Esophagus (tissue), 2 donors: ENCODE measurements around the gene TLX2. TPM values are rescaled to one million over a fixed set of nuclear protein-coding genes. Genes with fewer than 3 reads are reported as not detected.

Experiments used
- H3K27ac ChIP-seq, 2 donors: one replicate each; pipeline ENCODE4 v1.5.1; 2013; ENCODE audit warnings: low read depth in 2 of 2, mild to moderate bottlenecking in 2 of 2, inconsistent platforms in 1 of 2, low read length in 1 of 2, moderate library complexity in 1 of 2
- H3K27me3 ChIP-seq, 2 donors: one replicate each; pipeline ENCODE4 v1.6.1; 2013; ENCODE audit warnings: low read length in 2 of 2, control low read depth in 1 of 2, mild to moderate bottlenecking in 1 of 2; ENCODE audit not compliant: insufficient read depth in 2 of 2, control insufficient read depth in 1 of 2
- H3K36me3 ChIP-seq, 2 donors: one replicate each; pipeline ENCODE4 v1.6.1; 2013; ENCODE audit warnings: low read length in 1 of 2; ENCODE audit not compliant: control insufficient read depth in 2 of 2, insufficient read depth in 2 of 2
- H3K4me1 ChIP-seq, 2 donors: one replicate each; pipeline ENCODE4 v1.6.1; 2013; ENCODE audit warnings: low read length in 1 of 2; ENCODE audit not compliant: control insufficient read depth in 2 of 2, insufficient read depth in 2 of 2
- H3K4me3 ChIP-seq, 2 donors: one replicate each; pipeline ENCODE4 v1.5.1; 2013; ENCODE audit warnings: low read length in 2 of 2, mild to moderate bottlenecking in 2 of 2, low read depth in 1 of 2, moderate library complexity in 1 of 2
- H3K9me3 ChIP-seq, 2 donors: one replicate each; pipeline ENCODE4 v1.6.1; 2013; ENCODE audit warnings: mild to moderate bottlenecking in 2 of 2, low read depth in 1 of 2, low read length in 1 of 2, moderate library complexity in 1 of 2; ENCODE audit not compliant: control insufficient read depth in 2 of 2, insufficient read depth in 1 of 2
- WGBS, 2 donors: extraction: QIAGEN DNeasy Blood & Tissue Kit; methylation state at CpG; one replicate each; pipeline ENCODE4 v1.1.7; 2013; 5-methylcytosine and 5-hydroxymethylcytosine counted together
- polyA plus RNA-seq, 2 donors: library from polyadenylated mRNA; stranded (reverse); fragments of 200-250 nt; gene quantifications; one replicate each; pipeline ENCODE4 v1.2.3, GENCODE V29; 2013
- donor health status: healthy with polysubstance abuse.
- donor health status: Bipolar disorder and iron deficiency.

The TLX2 gene
- polyA plus RNA-seq, 2 donors: 0.01 TPM; not detected in 1

DNA sequence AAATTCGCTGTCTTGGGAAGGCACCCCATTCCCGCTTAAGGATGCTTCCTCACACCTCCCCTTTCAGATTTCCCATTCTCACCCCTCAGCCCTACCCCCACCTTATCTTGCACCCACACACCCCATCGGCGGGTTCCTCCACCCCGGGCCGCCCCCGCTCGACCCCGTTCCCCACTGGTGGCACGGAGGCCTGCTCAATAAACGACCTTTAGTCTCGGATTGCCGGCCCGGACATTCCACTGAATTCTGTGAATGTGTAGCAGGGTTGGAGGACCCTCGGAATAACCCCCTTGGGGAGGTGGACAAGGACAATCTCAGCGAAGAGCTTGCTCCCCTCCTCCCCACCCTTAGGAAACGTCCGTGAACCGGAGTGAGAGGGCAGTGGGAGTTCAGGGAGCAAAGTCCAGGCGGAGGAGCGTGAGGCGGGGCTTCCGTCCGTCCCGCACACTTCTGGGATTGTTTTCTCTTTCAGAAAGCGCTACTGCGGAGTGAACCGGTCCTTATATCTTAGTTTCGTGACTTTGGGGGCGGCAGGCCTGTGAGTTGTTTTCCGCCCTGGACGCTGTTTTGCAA, 12.0 kb upstream of the TLX2 start:
- Histone ChIP-seq H3K27me3 (peaks cover 0 to 14% of the 10 kb centered on the region in 2 donors), H3K4me3 (peak overlapping the region; percentile 46 to 56), H3K9me3 (no peaks in the 10 kb centered on the region), H3K36me3 (peaks cover 0 to 8% of the 10 kb centered on the region in 2 donors), H3K4me1 (peaks cover 17 to 28% of the 10 kb centered on the region in 2 donors), H3K27ac (peak overlapping the region in 1 of 2 donors; percentile 49)
- 21% methylated on average over 32 of the region's 32 CpGs for WGBS, 2 donors

DNA sequence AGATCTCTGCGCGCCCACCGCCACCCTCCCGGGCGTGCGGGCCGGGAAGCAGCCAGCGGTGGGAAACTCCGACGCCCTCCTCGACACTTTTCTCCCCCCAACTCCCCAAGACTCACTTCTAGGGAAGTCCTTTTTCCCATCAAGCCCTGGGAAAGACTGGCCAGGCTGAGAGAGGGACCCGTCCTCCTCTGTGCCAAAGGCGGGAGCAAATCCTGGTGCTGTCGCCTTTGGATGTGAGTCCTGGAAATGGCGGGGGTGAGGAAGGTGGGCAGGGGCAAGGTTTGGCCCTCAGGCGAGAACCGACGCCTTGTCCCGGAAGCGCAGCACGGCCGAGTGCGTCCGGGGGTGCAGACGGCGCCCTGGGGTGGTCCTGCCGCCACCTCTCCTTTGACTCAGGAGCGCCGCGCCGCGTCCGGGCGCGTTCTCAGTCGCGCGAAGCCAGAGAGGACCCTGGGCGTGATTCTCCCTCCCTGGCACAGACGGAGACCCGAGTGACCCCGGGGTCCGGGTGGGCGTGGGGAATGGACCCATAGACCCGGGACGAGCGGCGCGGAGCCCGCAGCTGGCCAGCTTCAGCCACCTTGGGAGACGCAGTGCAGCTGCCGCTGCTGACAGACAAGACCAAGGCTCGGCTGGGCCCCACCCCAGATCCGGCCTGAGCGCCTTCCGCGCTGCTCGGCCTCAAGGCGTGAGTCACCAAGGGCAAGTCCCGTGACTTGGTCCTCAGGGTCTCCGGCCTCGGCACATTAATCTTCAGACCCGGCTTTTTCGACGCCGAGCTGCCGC, 11.3 kb upstream of the TLX2 start:
- Histone ChIP-seq H3K4me1 (peaks cover 17 to 24% of the 10 kb centered on the region in 2 donors), H3K9me3 (no peaks in the 10 kb centered on the region), H3K27ac (peak overlapping the region; percentile 16 to 49), H3K36me3 (peaks cover 0 to 8% of the 10 kb centered on the region in 2 donors), H3K4me3 (peak overlapping the region; percentile 46 to 56), H3K27me3 (peaks cover 0 to 14% of the 10 kb centered on the region in 2 donors)
- 2 to 3% methylated on average over 59 to 67 of the region's 67 CpGs for WGBS, 2 donors

DNA sequence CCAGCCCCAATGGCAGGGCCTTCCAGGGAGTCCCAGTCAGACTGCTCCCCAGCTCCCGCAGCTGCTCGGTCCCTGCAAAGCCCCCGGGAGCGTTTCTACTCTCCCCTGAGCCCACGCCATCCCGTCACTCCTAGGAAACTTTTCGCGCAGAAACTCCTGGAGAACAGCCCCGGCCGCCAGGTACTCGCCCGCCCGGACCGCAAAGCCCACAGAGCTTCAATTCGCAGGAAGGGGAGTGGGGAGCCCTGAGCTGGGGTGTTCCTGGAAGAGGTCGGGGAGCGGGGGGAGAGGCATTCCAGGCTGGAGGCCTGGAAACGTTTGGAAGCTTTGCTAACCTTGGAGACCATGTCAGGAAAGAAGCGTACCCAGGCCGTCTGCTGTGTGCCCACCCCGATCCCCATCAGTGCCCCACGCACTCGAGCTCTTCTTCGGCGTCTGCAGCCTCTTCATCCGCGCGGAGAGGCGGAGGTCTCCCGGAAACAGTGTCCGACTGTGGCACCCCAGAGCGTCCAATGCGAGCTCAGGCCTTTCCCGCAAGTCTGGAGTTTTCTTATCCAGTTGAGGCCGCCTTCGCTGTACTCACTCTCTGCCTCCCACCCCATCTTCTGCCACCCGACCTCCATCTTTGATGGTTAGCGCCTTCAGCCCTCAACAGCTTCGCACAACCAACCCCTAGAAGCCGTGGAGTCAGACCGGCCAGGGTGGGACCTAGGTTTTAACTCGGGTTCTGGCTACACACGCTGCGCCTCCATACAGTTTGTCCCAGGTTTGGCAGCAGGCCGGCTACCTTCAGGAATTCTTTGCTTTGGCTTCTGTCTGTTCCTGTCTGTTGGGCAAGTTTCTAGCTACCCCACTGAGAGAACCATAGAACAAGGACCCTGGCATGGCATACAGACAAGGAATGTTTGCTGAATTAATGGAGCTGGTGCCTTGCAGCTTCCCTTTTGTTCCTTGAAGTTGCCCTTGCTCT, 10.5 kb upstream of the TLX2 start:
- Histone ChIP-seq H3K9me3 (no peaks in the 10 kb centered on the region), H3K4me3 (peak overlapping the region; percentile 46 to 56), H3K27ac (peak overlapping the region; percentile 16 to 37), H3K4me1 (peaks cover 10 to 18% of the 10 kb centered on the region in 2 donors), H3K27me3 (peaks cover 0 to 13% of the 10 kb centered on the region in 2 donors), H3K36me3 (peaks cover 0 to 8% of the 10 kb centered on the region in 2 donors)
- 57 to 63% methylated on average over 45 of the region's 45 CpGs for WGBS, 2 donors

DNA sequence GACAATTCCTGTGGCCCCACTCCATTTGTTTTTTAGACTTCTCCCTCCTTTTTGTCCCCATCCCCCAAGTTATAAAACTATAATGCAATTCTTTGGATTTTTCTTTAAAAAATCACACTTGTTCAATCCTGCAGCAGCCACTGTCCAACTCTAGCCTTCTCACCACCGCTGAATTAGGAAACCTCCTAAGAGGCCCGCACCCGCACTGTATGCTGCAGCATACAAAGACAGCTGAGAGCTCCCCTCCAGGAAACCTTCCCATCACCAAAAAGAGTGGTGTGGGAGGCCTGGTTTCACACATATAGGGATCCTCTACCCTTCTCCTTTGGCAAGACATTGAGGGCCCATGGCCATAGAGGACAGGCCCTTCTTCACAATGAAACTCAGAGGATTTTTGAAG, 9.7 kb upstream of the TLX2 start:
- Histone ChIP-seq H3K27me3 (peaks cover 0 to 9% of the 10 kb centered on the region in 2 donors), H3K9me3 (no peaks in the 10 kb centered on the region), H3K4me3 (no peak overlapping the region), H3K4me1 (peaks cover 3 to 11% of the 10 kb centered on the region in 2 donors), H3K27ac (no peak overlapping the region), H3K36me3 (peaks cover 0 to 8% of the 10 kb centered on the region in 2 donors)
- 91 to 94% methylated on average over 3 of the region's 3 CpGs for WGBS, 2 donors

DNA sequence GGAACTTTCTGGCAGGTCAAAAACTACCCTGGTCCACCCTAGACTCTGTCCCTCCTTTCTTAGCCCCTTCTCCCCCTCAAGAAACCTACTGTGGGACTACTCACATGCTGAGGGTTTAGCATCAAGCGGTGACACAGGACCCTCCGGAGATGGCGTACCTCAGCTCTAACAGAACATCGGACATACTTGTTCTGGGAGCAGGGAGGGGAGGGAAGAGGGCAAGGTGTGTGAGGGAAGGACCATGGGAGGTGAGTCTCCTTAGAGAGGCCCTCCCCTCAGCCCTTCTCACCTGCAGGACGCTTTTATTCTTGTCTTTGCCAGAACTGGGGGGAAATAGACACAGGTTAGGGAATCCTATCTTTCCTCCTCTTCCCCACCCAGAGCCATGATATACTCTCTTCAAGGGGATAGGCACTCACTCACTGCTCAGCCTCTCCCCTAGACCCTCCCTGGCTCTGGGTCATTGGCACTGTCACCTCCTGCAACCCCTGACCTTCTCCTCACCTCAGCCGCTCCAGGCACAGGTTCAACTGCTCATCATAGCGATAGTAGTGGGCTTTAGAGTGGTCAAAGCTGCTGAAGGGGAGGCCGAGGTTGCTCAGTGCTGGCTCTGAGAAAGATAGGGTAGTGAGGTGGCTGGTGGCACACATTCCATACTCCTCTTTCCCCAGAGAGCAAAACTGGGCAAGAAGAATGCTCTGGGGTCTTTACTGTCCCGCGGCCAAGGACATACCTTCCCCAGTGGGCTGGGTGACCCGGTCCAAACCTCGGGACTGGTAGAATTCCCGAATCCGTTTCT, 8.6 kb upstream of the TLX2 start:
- Histone ChIP-seq H3K27me3 (no peaks in the 10 kb centered on the region), H3K9me3 (no peaks in the 10 kb centered on the region), H3K4me3 (no peak overlapping the region), H3K4me1 (peaks cover 3 to 11% of the 10 kb centered on the region in 2 donors), H3K36me3 (peaks cover 0 to 8% of the 10 kb centered on the region in 2 donors), H3K27ac (no peak overlapping the region)
- WGBS, 2 donors: 94 to 95% methylated on average over 14 of the region's 14 CpGs

DNA sequence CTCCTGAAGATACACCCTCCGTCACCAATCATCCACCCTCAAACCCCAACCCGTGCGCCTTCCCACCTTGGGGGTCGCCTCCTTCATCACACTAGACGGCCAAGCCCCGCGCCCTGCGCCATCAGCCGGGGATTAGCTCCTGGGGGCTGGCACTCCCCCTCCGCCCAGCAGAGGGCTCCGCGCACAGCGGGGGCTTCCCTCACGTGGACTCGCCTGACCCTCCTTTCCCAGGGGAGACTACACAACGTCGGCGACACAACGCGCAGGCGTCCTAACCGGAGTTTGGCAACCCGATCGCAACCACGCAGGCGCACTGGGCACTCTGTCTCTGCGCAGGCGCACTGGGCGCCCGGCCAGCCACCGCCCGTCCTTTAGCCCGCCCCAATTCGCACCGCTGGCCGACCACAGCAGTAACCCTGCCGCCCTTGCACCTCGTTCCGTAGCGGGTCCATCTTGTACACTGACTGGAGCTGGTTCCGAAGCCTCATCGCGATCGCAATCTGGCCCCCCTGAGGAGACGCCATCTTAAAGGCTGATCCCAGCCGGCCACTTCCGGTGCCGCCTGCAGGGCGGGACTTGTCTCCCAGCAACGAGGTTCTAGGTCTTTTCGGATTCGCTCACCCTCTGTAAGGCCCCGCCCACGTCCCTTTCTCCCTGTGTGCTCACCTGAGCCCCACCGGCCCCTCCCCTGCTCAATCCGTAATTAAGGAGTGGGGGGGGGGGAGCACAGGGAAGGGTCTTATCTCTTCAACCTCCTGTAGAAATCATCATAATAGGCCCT, 6.9 kb upstream of the TLX2 start, which contains the start of gene PCGF1:
Gene PCGF1, minus strand, starts transcription at position 551 of the 781 bp plus-strand sequence. Its CDS starts 27 bp downstream, at position 524.
- H3K4me1 ChIP-seq: peaks cover 0 to 11% of the 10 kb centered on the region in 2 donors

DNA sequence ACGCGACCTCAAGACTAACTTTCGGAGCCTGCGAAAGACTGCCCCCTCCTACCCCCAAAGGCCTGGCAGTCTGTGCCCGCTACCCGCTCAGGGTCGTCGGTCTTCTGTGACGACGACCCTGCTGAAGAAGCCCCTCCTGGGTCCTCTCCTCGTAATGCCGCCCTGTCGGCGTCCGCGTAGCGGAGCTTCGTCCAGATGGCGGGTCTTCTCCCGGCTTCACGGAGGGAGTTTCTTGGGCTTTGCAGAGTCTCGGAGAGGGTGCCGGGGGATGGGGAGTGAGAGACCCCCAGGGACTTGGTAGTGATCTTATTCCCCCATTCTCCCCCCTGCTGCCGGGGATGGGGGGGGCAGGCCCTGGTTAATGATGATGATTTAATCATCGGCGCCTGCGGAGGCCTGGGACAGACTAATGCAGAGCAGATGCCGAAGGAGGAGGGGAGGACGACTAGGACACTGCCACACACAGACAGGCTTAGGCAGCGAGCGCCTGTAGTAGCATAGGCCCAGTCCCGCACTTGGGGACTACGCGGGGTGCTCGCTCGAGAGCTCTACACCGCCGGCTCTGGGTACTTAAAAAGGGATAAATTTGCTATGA, 6.2 kb upstream of the TLX2 start:
- Histone ChIP-seq H3K9me3 (peaks cover 0 to 3% of the 10 kb centered on the region in 2 donors), H3K4me1 (peaks cover 0 to 11% of the 10 kb centered on the region in 2 donors), H3K4me3 (peak overlapping the region; percentile 92 to 94), H3K27ac (peak overlapping the region; percentile 99 to 100), H3K27me3 (peaks cover 1 to 4% of the 10 kb centered on the region in 2 donors), H3K36me3 (peaks cover 0 to 8% of the 10 kb centered on the region in 2 donors)
- 10 to 12% methylated on average over 38 of the region's 38 CpGs for WGBS, 2 donors

More for the DNA sequence above, 6.9 kb upstream of the TLX2 start, which contains the start of gene PCGF1:
- Histone ChIP-seq H3K27ac (peak within 1 kb of the TSS; percentile 99 to 100), H3K4me3 (peak within 1 kb of the TSS; percentile 92 to 94), H3K36me3 (peaks cover 0 to 8% of the 10 kb centered on the region in 2 donors), H3K27me3 (no peaks in the 10 kb centered on the region), H3K9me3 (no peaks in the 10 kb centered on the region)
- 0 to 1% methylated on average over 53 to 56 of the region's 56 CpGs for WGBS, 2 donors

DNA sequence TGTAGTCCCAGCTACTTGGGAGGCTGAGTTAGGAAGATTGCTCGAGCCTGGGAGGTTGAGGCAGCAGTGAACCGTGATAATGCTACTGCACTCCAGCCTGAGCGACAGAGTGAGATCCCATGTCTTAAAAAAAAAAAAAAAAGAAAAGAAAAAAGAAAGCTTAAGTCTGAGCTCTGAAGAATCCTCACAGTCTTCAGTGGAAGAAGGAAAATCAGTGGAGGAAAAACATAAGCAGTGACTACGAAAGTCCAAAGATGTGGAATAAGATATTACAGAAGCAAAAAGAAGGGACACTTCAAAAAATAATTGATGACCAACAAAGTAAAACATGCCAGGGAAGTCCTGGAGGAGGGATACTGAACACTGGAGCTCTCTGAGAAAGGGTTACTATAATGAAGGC, 4.0 kb upstream of the TLX2 start:
- Histone ChIP-seq H3K27me3 (peaks cover 4 to 20% of the 10 kb centered on the region in 2 donors), H3K4me3 (no peak overlapping the region), H3K9me3 (peaks cover 0 to 6% of the 10 kb centered on the region in 2 donors), H3K36me3 (peaks cover 0 to 5% of the 10 kb centered on the region in 2 donors), H3K27ac (no peak overlapping the region), H3K4me1 (peaks cover 8 to 17% of the 10 kb centered on the region in 2 donors)
- WGBS, 2 donors: 84 to 92% methylated on average over 4 of the region's 4 CpGs
